Mucosa of gallbladder (tissue), 1 donor: ENCODE data around the gene MBOAT1. TPM values are rescaled to one million over a fixed set of nuclear protein-coding genes. Genes with fewer than 3 reads are reported as not detected.
"Not testable (repeated sequence)": the region's sequence is repeated elsewhere in the genome, so short reads cannot be mapped to it uniquely, and the experiment has no call there.

ENCODE experiments used
- DNase-seq: peaks from one replicate; pipeline ENCODE4 v3.0.0-alpha.2; 2020; ENCODE audit warnings: low spot score
- total RNA-seq: library from RNA; stranded (reverse); gene quantifications from one replicate; pipeline ENCODE4 v1.2.1, GENCODE V29; 2021
- donor health status: DM: no; HTN: no; CAD: no.

The MBOAT1 gene
- total RNA-seq, 1 donor from 2014 or later, result 44.2 TPM

GRCh38 chr6:20202699-20203302, 9.5 kb downstream of the MBOAT1 start:
- no peak for DNase-seq

GRCh38 chr6:20202324-20202658, 10.0 kb downstream of the MBOAT1 start:
- no peak for DNase-seq

GRCh38 chr6:20200761-20201630, 11.3 kb downstream of the MBOAT1 start:
- no peak for DNase-seq

GRCh38 chr6:20198775-20199174, 13.5 kb downstream of the MBOAT1 start:
- no peak for DNase-seq

GRCh38 chr6:20198156-20198774, 14.0 kb downstream of the MBOAT1 start:
- DNase-seq, result no peak

- DNase-seq, result no peak
Measured at GRCh38 chr6:20197251-20197650, 15.0 kb downstream of the MBOAT1 start.

- DNase-seq, result no peak
Measured at GRCh38 chr6:20192625-20193024, 19.6 kb downstream of the MBOAT1 start.

- DNase-seq, result no peak
Measured at GRCh38 chr6:20191992-20192391, 20.3 kb downstream of the MBOAT1 start.

- no peak for DNase-seq
Measured at GRCh38 chr6:20188630-20189075, 23.6 kb downstream of the MBOAT1 start.

- no peak for DNase-seq
Measured at GRCh38 chr6:20186981-20187380, 25.3 kb downstream of the MBOAT1 start.

- DNase-seq, result no peak
Measured at GRCh38 chr6:20183706-20184105, 28.6 kb downstream of the MBOAT1 start.

GRCh38 chr6:20182926-20183521, 29.2 kb downstream of the MBOAT1 start:
- peak; percentile 72 for DNase-seq

GRCh38 chr6:20182069-20182468, 30.2 kb downstream of the MBOAT1 start:
- no peak for DNase-seq

GRCh38 chr6:20180935-20181334, 31.3 kb downstream of the MBOAT1 start:
- no peak for DNase-seq

GRCh38 chr6:20179287-20180045, 32.8 kb downstream of the MBOAT1 start:
- DNase-seq, result not testable (repeated sequence)

- DNase-seq, result no peak
Measured at GRCh38 chr6:20178327-20178726, 33.9 kb downstream of the MBOAT1 start.

GRCh38 chr6:20175810-20176410, 36.4 kb downstream of the MBOAT1 start:
- no peak for DNase-seq

GRCh38 chr6:20173833-20174792, 38.2 kb downstream of the MBOAT1 start:
- no peak for DNase-seq

GRCh38 chr6:20172842-20173456, 39.3 kb downstream of the MBOAT1 start:
- DNase-seq, result no peak
